ENCODE measurements around the gene FAAP20.

DNA sequence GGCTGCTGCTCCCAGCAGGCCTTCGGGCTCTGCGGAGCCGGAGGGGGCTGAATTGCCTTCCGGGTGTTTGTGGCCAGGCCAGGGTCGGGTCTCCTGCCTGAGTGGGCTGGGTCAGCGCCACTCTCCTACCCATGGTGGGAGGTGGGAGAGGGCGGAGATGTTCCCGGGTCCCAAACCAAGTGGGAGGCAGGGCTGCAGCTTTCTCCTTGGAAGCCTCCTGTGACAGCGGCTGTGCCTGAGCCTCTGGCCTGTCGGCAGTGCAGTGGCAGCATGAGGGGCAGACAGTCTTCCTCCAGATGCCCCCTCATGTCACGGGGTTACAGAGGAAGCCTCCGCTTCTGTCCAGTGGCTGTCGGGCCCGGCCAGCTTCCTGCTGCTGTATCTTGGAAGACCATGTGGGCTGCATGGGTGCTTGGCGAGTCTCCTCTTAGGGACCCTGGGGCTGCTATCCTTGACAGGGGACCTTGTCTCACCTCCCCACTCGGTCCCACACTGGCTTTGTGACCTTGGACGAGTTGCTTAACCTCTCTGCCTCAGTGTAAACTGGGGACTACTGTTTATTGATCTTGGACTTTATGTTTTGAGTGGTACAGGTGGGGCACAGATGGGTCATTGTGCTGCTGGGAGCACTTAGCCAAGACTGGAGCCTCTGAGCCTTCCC is 37.8 kb upstream of the FAAP20 start:
- TF ChIP-seq, protein P1, sequence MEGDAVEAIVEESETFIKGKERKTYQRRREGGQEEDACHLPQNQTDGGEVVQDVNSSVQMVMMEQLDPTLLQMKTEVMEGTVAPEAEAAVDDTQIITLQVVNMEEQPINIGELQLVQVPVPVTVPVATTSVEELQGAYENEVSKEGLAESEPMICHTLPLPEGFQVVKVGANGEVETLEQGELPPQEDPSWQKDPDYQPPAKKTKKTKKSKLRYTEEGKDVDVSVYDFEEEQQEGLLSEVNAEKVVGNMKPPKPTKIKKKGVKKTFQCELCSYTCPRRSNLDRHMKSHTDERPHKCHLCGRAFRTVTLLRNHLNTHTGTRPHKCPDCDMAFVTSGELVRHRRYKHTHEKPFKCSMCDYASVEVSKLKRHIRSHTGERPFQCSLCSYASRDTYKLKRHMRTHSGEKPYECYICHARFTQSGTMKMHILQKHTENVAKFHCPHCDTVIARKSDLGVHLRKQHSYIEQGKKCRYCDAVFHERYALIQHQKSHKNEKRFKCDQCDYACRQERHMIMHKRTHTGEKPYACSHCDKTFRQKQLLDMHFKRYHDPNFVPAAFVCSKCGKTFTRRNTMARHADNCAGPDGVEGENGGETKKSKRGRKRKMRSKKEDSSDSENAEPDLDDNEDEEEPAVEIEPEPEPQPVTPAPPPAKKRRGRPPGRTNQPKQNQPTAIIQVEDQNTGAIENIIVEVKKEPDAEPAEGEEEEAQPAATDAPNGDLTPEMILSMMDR (IDR thresholded peaks at IDR 0.05; ENCODE audit: extremely low read depth in 1 of 2, insufficient read depth in 1 of 2, low read depth in 1 of 2, low read length in 2 of 2) = no peak
- TF ChIP-seq EZH2 (IDR thresholded peaks at IDR 0.05; ENCODE audit: borderline replicate concordance, low read depth, low read length, severe bottlenecking) (no peak), POLR2A (IDR thresholded peaks at IDR 0.05; ENCODE audit: low read depth, low read length) (no peak), JUN (IDR thresholded peaks at IDR 0.05; ENCODE audit: borderline replicate concordance, insufficient read depth, insufficient read length, low read depth) (no peak), POLR2AphosphoS5 (IDR thresholded peaks at IDR 0.05; ENCODE audit: insufficient read depth, low read depth, low read length) (no peak), GATA2 (IDR thresholded peaks at IDR 0.05; ENCODE audit: insufficient read depth, insufficient read length, low read depth, low read length) (no peak), FOS (IDR thresholded peaks at IDR 0.05; ENCODE audit: borderline replicate concordance, insufficient read depth, low read length) (no peak), MYC (IDR thresholded peaks at IDR 0.05; ENCODE audit: low read depth, low read length) (no peak)
- TF ChIP-seq, protein P2, sequence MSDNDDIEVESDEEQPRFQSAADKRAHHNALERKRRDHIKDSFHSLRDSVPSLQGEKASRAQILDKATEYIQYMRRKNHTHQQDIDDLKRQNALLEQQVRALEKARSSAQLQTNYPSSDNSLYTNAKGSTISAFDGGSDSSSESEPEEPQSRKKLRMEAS (IDR thresholded peaks at IDR 0.05; ENCODE audit: insufficient read depth, insufficient read length) = no peak
